GM12891 (cell line): ENCODE results near the gene ADGRV1.

Experiments used
- POLR2A ChIP-seq: IDR thresholded peaks from 2 replicates; pipeline ENCODE4 v1.6.1; 2011; ENCODE audit warnings: low read depth, low read length, control low read depth
- POLR2AphosphoS5 ChIP-seq: IDR thresholded peaks from 2 replicates; pipeline ENCODE4 v1.6.1; 2011; ENCODE audit warnings: low read depth, low read length, control low read depth
- POU2F2 ChIP-seq: IDR thresholded peaks from 2 replicates; pipeline ENCODE4 v1.6.1; 2011; ENCODE audit warnings: low read depth, mild to moderate bottlenecking, control low read depth, low read length, moderate library complexity
- SPI1 ChIP-seq: IDR thresholded peaks from 2 replicates; pipeline ENCODE4 v1.6.1; 2011; ENCODE audit warnings: low read depth, low read length, control low read depth
- TAF1 ChIP-seq: IDR thresholded peaks from 2 replicates; pipeline ENCODE4 v1.6.1; 2011; ENCODE audit warnings: low read depth, low read length, control low read depth

GRCh38 chr5:91061946-91062562 lies 503.5 kb downstream of the ADGRV1 start:
- TF ChIP-seq POLR2A (no peak), POLR2AphosphoS5 (no peak), POU2F2 (no peak), TAF1 (no peak), SPI1 (peak; percentile 55)
